Measurements from ENCODE around the gene FGF14. TPM values are rescaled to one million over a fixed set of nuclear protein-coding genes. Genes with fewer than 3 reads are reported as not detected.

Gene FGF14
- total RNA-seq, 4 donors from 2014 or later: 0.28 to 2.3 (median 0.35) TPM; not detected in 1

GRCh38 chr13:102273111-102273510, 128.7 kb downstream of the FGF14 start:
- no peak overlapping the region for H3K27ac ChIP-seq
- no peak for TF ChIP-seq POLR2A (IDR thresholded peaks at IDR 0.05)
- TF ChIP-seq CTCF (IDR thresholded peaks at IDR 0.05): no peak
- H3K4me3 ChIP-seq: no peak overlapping the region
- H3K27me3 ChIP-seq: no peaks in the 10 kb centered on the region
- no peak for DNase-seq
- no peaks in the 10 kb centered on the region for H3K4me1 ChIP-seq
- H3K9me3 ChIP-seq: no peaks in the 10 kb centered on the region
- no peaks in the 10 kb centered on the region for H3K36me3 ChIP-seq

- Histone ChIP-seq H3K36me3 (no peaks in the 10 kb centered on the region), H3K4me1 (no peaks in the 10 kb centered on the region), H3K27me3 (no peaks in the 10 kb centered on the region), H3K27ac (no peak overlapping the region), H3K4me3 (no peak overlapping the region), H3K9me3 (no peaks in the 10 kb centered on the region)
- no peak for TF ChIP-seq POLR2A (IDR thresholded peaks at IDR 0.05)
- no peak for TF ChIP-seq CTCF (IDR thresholded peaks at IDR 0.05)
- DNase-seq: no peak
Measured at GRCh38 chr13:102267191-102267590, 134.7 kb downstream of the FGF14 start.

- no peak for DNase-seq
- H3K4me1 ChIP-seq: no peaks in the 10 kb centered on the region
- H3K36me3 ChIP-seq: no peaks in the 10 kb centered on the region
- H3K27ac ChIP-seq: no peak overlapping the region
- no peaks in the 10 kb centered on the region for H3K27me3 ChIP-seq
- TF ChIP-seq POLR2A (IDR thresholded peaks at IDR 0.05) (no peak), CTCF (IDR thresholded peaks at IDR 0.05) (no peak)
- H3K9me3 ChIP-seq: no peaks in the 10 kb centered on the region
- H3K4me3 ChIP-seq: no peak overlapping the region
Measured at GRCh38 chr13:102261809-102262208, 140.0 kb downstream of the FGF14 start.

GRCh38 chr13:102261316-102261715, 140.5 kb downstream of the FGF14 start:
- Histone ChIP-seq H3K27me3 (no peaks in the 10 kb centered on the region), H3K36me3 (no peaks in the 10 kb centered on the region), H3K4me1 (no peaks in the 10 kb centered on the region), H3K27ac (no peak overlapping the region), H3K4me3 (no peak overlapping the region), H3K9me3 (no peaks in the 10 kb centered on the region)
- no peak for DNase-seq
- TF ChIP-seq POLR2A (IDR thresholded peaks at IDR 0.05): no peak
- no peak for TF ChIP-seq CTCF (IDR thresholded peaks at IDR 0.05)

- Histone ChIP-seq H3K9me3 (no peaks in the 10 kb centered on the region), H3K27me3 (no peaks in the 10 kb centered on the region), H3K36me3 (no peaks in the 10 kb centered on the region), H3K4me1 (no peaks in the 10 kb centered on the region), H3K27ac (no peak overlapping the region), H3K4me3 (no peak overlapping the region)
- DNase-seq: no peak
- TF ChIP-seq CTCF (IDR thresholded peaks at IDR 0.05) (no peak), POLR2A (IDR thresholded peaks at IDR 0.05) (no peak)
Measured at GRCh38 chr13:102260256-102260655, 141.6 kb downstream of the FGF14 start.

GRCh38 chr13:102255409-102255808, 146.4 kb downstream of the FGF14 start:
- H3K27me3 ChIP-seq: no peaks in the 10 kb centered on the region
- H3K27ac ChIP-seq: no peak overlapping the region
- H3K4me1 ChIP-seq: no peaks in the 10 kb centered on the region
- no peaks in the 10 kb centered on the region for H3K9me3 ChIP-seq
- TF ChIP-seq POLR2A (IDR thresholded peaks at IDR 0.05) (no peak), CTCF (IDR thresholded peaks at IDR 0.05) (no peak)
- DNase-seq: no peak
- no peak overlapping the region for H3K4me3 ChIP-seq
- no peaks in the 10 kb centered on the region for H3K36me3 ChIP-seq

Data from Peyer's patch (tissue), 4 donors.